Measurements from ENCODE around the gene CTNND2. TPM values are rescaled to one million over a fixed set of nuclear protein-coding genes. Genes with fewer than 3 reads are reported as not detected.

CTNND2 gene
- total RNA-seq, 2 experiments from 2014 or later, result not detected

GRCh38 chr5:11387382-11387781 lies 516.9 kb downstream of the CTNND2 start:
- no peak for TF ChIP-seq CTCF (IDR thresholded peaks at IDR 0.05)
- Mint-ChIP-seq H3K4me3 (no peak overlapping the region), H3K27me3 (peaks cover 40% of the 10 kb centered on the region), H3K27ac (no peak overlapping the region), H3K4me1 (ENCODE audit: low read depth) (peaks cover 8% of the 10 kb centered on the region), H3K36me3 (ENCODE audit: low read depth) (no peaks in the 10 kb centered on the region), H3K9me3 (no peaks in the 10 kb centered on the region)
- intact Hi-C loops (cut with micrococcal nuclease), result no loop called here
- ATAC-seq, result no peak
- no peak for DNase-seq
- CTCF ChIA-PET, result no interaction called here
- POLR2A ChIA-PET, result no interaction called here

GRCh38 chr5:11386398-11386797 lies 517.8 kb downstream of the CTNND2 start:
- no peak for ATAC-seq
- POLR2A ChIA-PET, result no interaction called here
- Mint-ChIP-seq H3K27me3 (peaks cover 43% of the 10 kb centered on the region), H3K4me1 (ENCODE audit: low read depth) (peaks cover 8% of the 10 kb centered on the region), H3K36me3 (ENCODE audit: low read depth) (no peaks in the 10 kb centered on the region), H3K27ac (no peak overlapping the region), H3K4me3 (no peak overlapping the region), H3K9me3 (no peaks in the 10 kb centered on the region)
- intact Hi-C loops (cut with micrococcal nuclease), result no loop called here
- CTCF ChIA-PET, result no interaction called here
- TF ChIP-seq CTCF (IDR thresholded peaks at IDR 0.05), result no peak
- no peak for DNase-seq

- POLR2A ChIA-PET, result no interaction called here
- Mint-ChIP-seq H3K4me3 (no peak overlapping the region), H3K27me3 (peaks cover 45% of the 10 kb centered on the region), H3K4me1 (ENCODE audit: low read depth) (peaks cover 8% of the 10 kb centered on the region), H3K36me3 (ENCODE audit: low read depth) (no peaks in the 10 kb centered on the region), H3K27ac (no peak overlapping the region), H3K9me3 (no peaks in the 10 kb centered on the region)
- ATAC-seq, result no peak
- CTCF ChIA-PET, result no interaction called here
- no peak for DNase-seq
- TF ChIP-seq CTCF (IDR thresholded peaks at IDR 0.05), result no peak
- intact Hi-C loops (cut with micrococcal nuclease), result no loop called here
Measured at GRCh38 chr5:11385901-11386293, 518.3 kb downstream of the CTNND2 start.

- ChIA-PET POLR2A (no interaction called here), CTCF (no interaction called here)
- intact Hi-C loops (cut with micrococcal nuclease), result no loop called here
- no peak overlapping the region for H3K27ac Mint-ChIP-seq
- no peak for TF ChIP-seq CTCF (IDR thresholded peaks at IDR 0.05)
- H3K27me3 Mint-ChIP-seq, result peaks cover 45% of the 10 kb centered on the region
- H3K4me1 Mint-ChIP-seq (ENCODE audit: low read depth), result peaks cover 8% of the 10 kb centered on the region
- ATAC-seq, result no peak
- H3K4me3 Mint-ChIP-seq, result no peak overlapping the region
- H3K9me3 Mint-ChIP-seq, result no peaks in the 10 kb centered on the region
- H3K36me3 Mint-ChIP-seq (ENCODE audit: low read depth), result no peaks in the 10 kb centered on the region
- DNase-seq, result no peak
Measured at GRCh38 chr5:11385251-11385900, 518.9 kb downstream of the CTNND2 start.

- POLR2A ChIA-PET, result no interaction called here
- H3K4me3 Mint-ChIP-seq, result no peak overlapping the region
- H3K27ac Mint-ChIP-seq, result no peak overlapping the region
- no peaks in the 10 kb centered on the region for H3K36me3 Mint-ChIP-seq (ENCODE audit: low read depth)
- CTCF ChIA-PET, result no interaction called here
- peaks cover 8% of the 10 kb centered on the region for H3K4me1 Mint-ChIP-seq (ENCODE audit: low read depth)
- intact Hi-C loops (cut with micrococcal nuclease), result no loop called here
- DNase-seq (no peak), ATAC-seq (no peak)
- H3K27me3 Mint-ChIP-seq, result peaks cover 41% of the 10 kb centered on the region
- no peak for TF ChIP-seq CTCF (IDR thresholded peaks at IDR 0.05)
- no peaks in the 10 kb centered on the region for H3K9me3 Mint-ChIP-seq
Measured at GRCh38 chr5:11384441-11385250, 519.6 kb downstream of the CTNND2 start.

Data from activated CD8-positive, alpha-beta T cell treated with anti-CD3 and anti-CD28 coated beads for 36 hours (primary cell).